Small intestine (tissue), 7 donors: Measurements from ENCODE around the gene C10orf143. TPM values are rescaled to one million over a fixed set of nuclear protein-coding genes. Genes with fewer than 3 reads are reported as not detected.

Experiments used
- DNase-seq, 2 donors: peaks; one replicate each; pipeline versions ENCODE4 v3.0.0 to v3.0.0-alpha.2; 2013
- FAIRE-seq: peaks from 2 replicates; lab custom pipeline; 2012; peaks lifted over from hg19 to GRCh38; lab: Jason Lieb, UNC
- H3K27ac ChIP-seq, 3 donors: one replicate each; pipeline ENCODE4 v1.5.1; 2013; ENCODE audit warnings: low read length in 2 of 3, mild to moderate bottlenecking in 2 of 3, control low read depth in 1 of 3, inconsistent platforms in 1 of 3, low read depth in 1 of 3, moderate library complexity in 1 of 3
- H3K27me3 ChIP-seq, 3 donors: one replicate each; pipeline ENCODE4 v1.6.1; 2013; ENCODE audit warnings: low read length in 3 of 3, inconsistent platforms in 1 of 3; ENCODE audit not compliant: control insufficient read depth in 3 of 3, insufficient read depth in 3 of 3
- H3K36me3 ChIP-seq, 3 donors: one replicate each; pipeline ENCODE4 v1.6.1; 2013; ENCODE audit warnings: low read length in 3 of 3, inconsistent platforms in 1 of 3, low read depth in 1 of 3, mild to moderate bottlenecking in 1 of 3, moderate library complexity in 1 of 3; ENCODE audit not compliant: control insufficient read depth in 3 of 3, insufficient read depth in 2 of 3
- H3K4me1 ChIP-seq, 3 donors: one replicate each; pipeline ENCODE4 v1.6.1; 2013; ENCODE audit warnings: low read length in 2 of 3, inconsistent platforms in 1 of 3, low read depth in 1 of 3, mild to moderate bottlenecking in 1 of 3, moderate library complexity in 1 of 3; ENCODE audit not compliant: control insufficient read depth in 3 of 3, insufficient read depth in 2 of 3
- H3K4me3 ChIP-seq, 3 donors: one replicate each; pipeline ENCODE4 v1.5.1; 2013; ENCODE audit warnings: low read length in 3 of 3, control low read depth in 1 of 3, inconsistent platforms in 1 of 3, low read depth in 1 of 3, mild to moderate bottlenecking in 1 of 3, moderate library complexity in 1 of 3
- H3K9me3 ChIP-seq, 2 donors: one replicate each; pipeline ENCODE4 v1.6.1; 2013; ENCODE audit warnings: low read depth in 1 of 2, low read length in 1 of 2; ENCODE audit not compliant: control insufficient read depth in 2 of 2, insufficient read depth in 1 of 2
- WGBS, 3 donors: extraction: QIAGEN DNeasy Blood & Tissue Kit; methylation state at CpG; one replicate each; pipeline ENCODE4 v1.1.7; 2013; 5-methylcytosine and 5-hydroxymethylcytosine counted together
- polyA plus RNA-seq, 4 donors: library from polyadenylated mRNA; stranded (reverse) in 3 of 4; unstranded in 1 of 4; fragments of 200-250 nt in 3 of 4; fragments of 120-200 nt in 1 of 4; gene quantifications; one replicate each; pipeline versions ENCODE4 v1.2.1 to v1.2.3, GENCODE V29; 2013
- donor health status: healthy with polysubstance abuse.
- donor health status: control.
- donor health status: control.
- donor health status: Bipolar disorder and iron deficiency.
- donor health status: healthy.

C10orf143 gene
- polyA plus RNA-seq, 4 donors = 3.7 to 8.1 (median 5.8) TPM

GRCh38 chr10:130040817-130041330 lies 69.8 kb downstream of the C10orf143 start:
- H3K9me3 ChIP-seq = no peaks in the 10 kb centered on the region
- no peaks in the 10 kb centered on the region for H3K4me1 ChIP-seq
- no peaks in the 10 kb centered on the region for H3K36me3 ChIP-seq
- no peak overlapping the region for H3K27ac ChIP-seq
- WGBS, 3 donors = 78 to 85% (median 81%) methylated on average over 11 to 12 of the region's 12 CpGs
- DNase-seq (no peak), FAIRE-seq (no peak)
- H3K4me3 ChIP-seq = no peak overlapping the region
- no peaks in the 10 kb centered on the region for H3K27me3 ChIP-seq

- no peaks in the 10 kb centered on the region for H3K36me3 ChIP-seq
- H3K4me3 ChIP-seq = no peak overlapping the region
- FAIRE-seq = no peak
- no peaks in the 10 kb centered on the region for H3K4me1 ChIP-seq
- no peak overlapping the region for H3K27ac ChIP-seq
- no peaks in the 10 kb centered on the region for H3K27me3 ChIP-seq
- 81 to 84% (median 84%) methylated on average over 11 of the region's 11 CpGs for WGBS, 3 donors
- no peaks in the 10 kb centered on the region for H3K9me3 ChIP-seq
- DNase-seq = no peak
Measured at GRCh38 chr10:130040351-130040750, 70.3 kb downstream of the C10orf143 start.

DNA sequence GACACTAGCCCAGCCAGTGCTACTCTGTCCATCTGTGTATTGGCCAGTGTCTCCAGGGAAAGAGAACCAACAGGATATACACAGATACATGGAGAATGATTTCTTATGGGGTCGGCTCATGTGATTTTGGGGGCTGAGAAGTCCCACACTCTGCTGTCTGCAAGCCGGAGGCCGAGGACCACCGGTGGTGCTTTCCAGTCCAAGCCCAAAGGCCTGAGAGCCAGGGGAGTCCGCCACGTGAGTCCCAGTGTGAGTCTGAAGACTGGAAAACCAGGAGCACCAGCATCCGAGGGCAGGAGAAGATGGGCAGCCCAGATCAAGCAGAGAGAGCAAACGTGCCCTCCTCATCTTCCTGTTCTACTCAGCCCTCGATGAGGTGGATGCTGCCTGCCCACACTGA lies 71.5 kb downstream of the C10orf143 start:
- Histone ChIP-seq H3K27ac (no peak overlapping the region), H3K9me3 (no peaks in the 10 kb centered on the region), H3K36me3 (no peaks in the 10 kb centered on the region), H3K4me3 (no peak overlapping the region), H3K4me1 (no peaks in the 10 kb centered on the region), H3K27me3 (no peaks in the 10 kb centered on the region)
- DNase-seq (no peak), FAIRE-seq (no peak)
- 68 to 78% (median 69%) methylated on average over 9 of the region's 9 CpGs for WGBS, 3 donors

GRCh38 chr10:130038611-130039109 lies 72.0 kb downstream of the C10orf143 start:
- Histone ChIP-seq H3K9me3 (no peaks in the 10 kb centered on the region), H3K36me3 (no peaks in the 10 kb centered on the region), H3K4me1 (no peaks in the 10 kb centered on the region), H3K4me3 (no peak overlapping the region), H3K27me3 (no peaks in the 10 kb centered on the region), H3K27ac (no peak overlapping the region)
- FAIRE-seq (no peak), DNase-seq (no peak)
- 80 to 85% (median 81%) methylated on average over 8 of the region's 8 CpGs for WGBS, 3 donors

DNA sequence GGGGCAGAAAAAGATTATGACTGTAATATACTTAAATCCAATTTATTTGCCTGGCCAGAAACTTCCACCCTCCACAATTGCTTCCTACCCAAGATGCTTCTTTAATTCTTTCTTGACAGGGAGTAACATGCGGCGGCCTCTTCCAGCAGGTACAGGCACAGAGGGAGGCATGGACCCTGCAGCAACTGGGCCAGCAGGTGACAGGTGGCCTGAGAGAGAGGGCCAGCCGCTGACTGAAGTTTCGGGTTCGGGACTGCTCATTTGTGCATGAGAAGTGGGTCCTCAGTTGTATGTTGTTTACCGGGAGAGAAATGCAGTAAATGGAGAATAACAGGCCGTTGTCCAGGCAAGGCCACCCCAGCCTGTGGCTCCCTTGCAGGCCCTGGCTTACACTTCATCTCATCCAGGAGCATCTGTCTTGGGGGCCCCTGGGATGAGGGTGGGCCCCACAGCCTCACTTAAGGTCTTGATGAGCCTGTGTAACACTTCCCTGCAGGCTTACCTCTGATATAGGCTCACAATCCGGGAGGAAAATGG lies 72.5 kb downstream of the C10orf143 start:
- Histone ChIP-seq H3K4me1 (no peaks in the 10 kb centered on the region), H3K9me3 (no peaks in the 10 kb centered on the region), H3K4me3 (no peak overlapping the region), H3K36me3 (no peaks in the 10 kb centered on the region), H3K27ac (no peak overlapping the region), H3K27me3 (no peaks in the 10 kb centered on the region)
- FAIRE-seq = no peak
- DNase-seq = no peak
- 80 to 89% (median 84%) methylated on average over 8 of the region's 8 CpGs for WGBS, 3 donors

GRCh38 chr10:130037169-130037661 lies 73.4 kb downstream of the C10orf143 start:
- no peak for FAIRE-seq

DNA sequence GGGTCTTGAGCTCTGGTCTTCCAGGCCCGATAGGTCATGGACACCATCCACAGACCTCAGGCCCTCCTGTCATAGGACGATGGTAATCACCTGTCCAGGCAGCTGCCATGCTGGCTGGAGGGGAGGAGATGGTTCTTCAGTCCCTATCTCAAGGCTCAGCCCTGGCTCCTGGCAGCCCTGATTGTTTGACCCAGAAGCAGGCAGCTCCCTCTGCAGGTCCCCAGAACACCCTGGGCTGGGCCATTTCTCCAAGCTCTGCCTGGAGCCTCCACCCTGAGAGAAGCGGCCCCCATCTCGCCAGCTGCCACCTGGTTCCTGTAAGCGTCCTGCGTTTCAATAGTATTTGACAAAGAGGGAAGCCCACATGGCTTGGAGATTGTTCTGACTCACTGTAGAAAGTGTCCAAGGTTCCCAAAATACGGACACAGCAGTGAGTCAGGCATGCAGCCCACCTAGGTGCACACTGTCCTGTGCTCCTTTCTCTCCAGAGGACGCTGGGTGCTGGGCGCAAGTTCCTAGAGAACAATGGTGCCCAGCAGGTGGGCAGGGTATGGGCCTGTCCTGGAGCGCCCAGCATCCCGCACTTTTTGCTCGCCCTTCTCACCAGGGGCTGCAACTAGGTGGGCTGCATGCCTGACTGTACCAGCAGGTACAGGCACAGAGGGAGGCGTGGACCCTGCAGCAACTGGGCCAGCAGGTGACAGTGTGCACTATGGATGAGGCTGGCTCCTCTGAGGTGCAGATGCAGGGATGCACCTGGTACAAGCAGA lies 74.1 kb downstream of the C10orf143 start:
- 79 to 86% (median 79%) methylated on average over 13 of the region's 13 CpGs for WGBS, 3 donors
- DNase-seq = no peak
- H3K9me3 ChIP-seq = no peaks in the 10 kb centered on the region

More at GRCh38 chr10:130037169-130037661, 73.4 kb downstream of the C10orf143 start:
- Histone ChIP-seq H3K9me3 (no peaks in the 10 kb centered on the region), H3K4me3 (no peak overlapping the region), H3K27ac (no peak overlapping the region), H3K27me3 (no peaks in the 10 kb centered on the region), H3K36me3 (no peaks in the 10 kb centered on the region), H3K4me1 (no peaks in the 10 kb centered on the region)
- DNase-seq = no peak
- WGBS, 3 donors = 77 to 82% (median 80%) methylated on average over 14 of the region's 14 CpGs

DNA sequence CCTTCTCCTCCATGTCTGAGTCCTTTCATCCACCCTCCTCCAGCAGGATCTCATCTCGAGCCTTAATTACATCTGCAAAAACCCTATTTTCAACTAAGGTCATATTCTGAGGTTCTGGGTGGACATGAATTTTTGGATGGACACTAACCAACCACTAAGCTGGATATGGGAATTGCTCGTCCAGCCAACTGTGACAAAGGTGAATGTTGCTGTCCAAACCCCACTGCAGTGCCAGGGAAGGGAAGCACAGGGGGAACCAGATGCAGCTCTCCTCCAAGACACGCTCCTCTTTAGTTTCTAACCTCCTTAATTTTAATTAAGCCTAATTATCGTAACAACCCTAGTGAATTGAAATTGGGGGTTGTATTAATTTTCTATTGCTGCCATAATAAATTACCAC lies 81.4 kb downstream of the C10orf143 start:
- Histone ChIP-seq H3K27ac (no peak overlapping the region), H3K27me3 (peaks cover 0 to 3% (median 0%) of the 10 kb centered on the region in 3 donors), H3K4me1 (no peaks in the 10 kb centered on the region), H3K36me3 (no peaks in the 10 kb centered on the region), H3K4me3 (no peak overlapping the region), H3K9me3 (no peaks in the 10 kb centered on the region)
- DNase-seq (no peak), FAIRE-seq (no peak)
- WGBS, 3 donors = 26 to 58% (median 33%) methylated on average over 4 of the region's 4 CpGs

More for the DNA sequence above, 74.1 kb downstream of the C10orf143 start:
- no peak overlapping the region for H3K27ac ChIP-seq
- H3K27me3 ChIP-seq = peaks cover 0 to under 1% (median 0%) of the 10 kb centered on the region in 3 donors
- no peak overlapping the region for H3K4me3 ChIP-seq
- FAIRE-seq = no peak
- no peaks in the 10 kb centered on the region for H3K4me1 ChIP-seq
- H3K36me3 ChIP-seq = no peaks in the 10 kb centered on the region
